ENCODE measurements around the gene DNAH6. TPM values are rescaled to one million over a fixed set of nuclear protein-coding genes. Genes with fewer than 3 reads are reported as not detected.

The DNAH6 gene
- total RNA-seq, result under 0.01 and 0.34 TPM in 2 replicates

GRCh38 chr2:84516234-84516986 lies at the start of gene DNAH6:
Gene DNAH6 (plus strand): TSS chr2:84516498. CDS start chr2:84517827, 1,329 bp downstream.

Other genes with a start within 250 kb of the DNAH6 start
- gene SUCLG1, start 57.2 kb upstream of the DNAH6 start, total RNA-seq, result 54.0 and 56.5 TPM in 2 replicates